Effector CD4-positive, alpha-beta T cell (primary cell): ENCODE measurements around the gene CCDC70.
"Not testable (repeated sequence)": the region's sequence is repeated elsewhere in the genome, so short reads cannot be mapped to it uniquely, and the experiment has no call there.

Source experiments
- DNase-seq: peaks from one replicate; pipeline ENCODE4 v3.0.0-alpha.2; 2020

CCDC70 gene

GRCh38 chr13:51865838-51866237, 4.1 kb downstream of the CCDC70 start:
- DNase-seq = no peak

GRCh38 chr13:51867062-51867461, 5.3 kb downstream of the CCDC70 start:
- no peak for DNase-seq

GRCh38 chr13:51869916-51870315, 8.1 kb downstream of the CCDC70 start:
- no peak for DNase-seq

- DNase-seq = no peak
Measured at GRCh38 chr13:51870616-51871015, 8.8 kb downstream of the CCDC70 start.

GRCh38 chr13:51873117-51873798, 11.5 kb downstream of the CCDC70 start:
- DNase-seq = no peak

- no peak for DNase-seq
Measured at GRCh38 chr13:51873837-51874236, 12.1 kb downstream of the CCDC70 start.

GRCh38 chr13:51874651-51875050, 12.9 kb downstream of the CCDC70 start:
- no peak for DNase-seq

- no peak for DNase-seq
Measured at GRCh38 chr13:51879133-51879532, 17.4 kb downstream of the CCDC70 start.

GRCh38 chr13:51881296-51881695, 19.5 kb downstream of the CCDC70 start:
- no peak for DNase-seq

GRCh38 chr13:51882570-51883225, 20.9 kb downstream of the CCDC70 start:
- DNase-seq = no peak

- DNase-seq = no peak
Measured at GRCh38 chr13:51883226-51883600, 21.4 kb downstream of the CCDC70 start.

GRCh38 chr13:51885651-51886050, 23.9 kb downstream of the CCDC70 start:
- DNase-seq = no peak

GRCh38 chr13:51887468-51887867, 25.7 kb downstream of the CCDC70 start:
- DNase-seq = no peak

- no peak for DNase-seq
Measured at GRCh38 chr13:51892657-51893056, 30.9 kb downstream of the CCDC70 start.

GRCh38 chr13:51894239-51894638, 32.5 kb downstream of the CCDC70 start:
- no peak for DNase-seq

- DNase-seq = peak; percentile 7
Measured at GRCh38 chr13:51895906-51896888, 34.4 kb downstream of the CCDC70 start.

- no peak for DNase-seq
Measured at GRCh38 chr13:51900471-51900870, 38.7 kb downstream of the CCDC70 start.

GRCh38 chr13:51902776-51903175, 41.0 kb downstream of the CCDC70 start:
- no peak for DNase-seq

- DNase-seq = no peak
Measured at GRCh38 chr13:51905787-51906186, 44.0 kb downstream of the CCDC70 start.

- no peak for DNase-seq
Measured at GRCh38 chr13:51906581-51906980, 44.8 kb downstream of the CCDC70 start.

- no peak for DNase-seq
Measured at GRCh38 chr13:51907040-51907732, 45.4 kb downstream of the CCDC70 start.

GRCh38 chr13:51909265-51909664, 47.5 kb downstream of the CCDC70 start:
- not testable (repeated sequence) for DNase-seq

- no peak for DNase-seq
Measured at GRCh38 chr13:51910508-51910907, 48.7 kb downstream of the CCDC70 start.
